Nucleus accumbens (tissue), 56 donors: ENCODE results near the gene STK38L.

Source experiments
- DNase-seq, 56 donors: peaks; one replicate each; lab custom pipeline; 2025; lab: John Stamatoyannopoulos, UW

STK38L gene

DNA sequence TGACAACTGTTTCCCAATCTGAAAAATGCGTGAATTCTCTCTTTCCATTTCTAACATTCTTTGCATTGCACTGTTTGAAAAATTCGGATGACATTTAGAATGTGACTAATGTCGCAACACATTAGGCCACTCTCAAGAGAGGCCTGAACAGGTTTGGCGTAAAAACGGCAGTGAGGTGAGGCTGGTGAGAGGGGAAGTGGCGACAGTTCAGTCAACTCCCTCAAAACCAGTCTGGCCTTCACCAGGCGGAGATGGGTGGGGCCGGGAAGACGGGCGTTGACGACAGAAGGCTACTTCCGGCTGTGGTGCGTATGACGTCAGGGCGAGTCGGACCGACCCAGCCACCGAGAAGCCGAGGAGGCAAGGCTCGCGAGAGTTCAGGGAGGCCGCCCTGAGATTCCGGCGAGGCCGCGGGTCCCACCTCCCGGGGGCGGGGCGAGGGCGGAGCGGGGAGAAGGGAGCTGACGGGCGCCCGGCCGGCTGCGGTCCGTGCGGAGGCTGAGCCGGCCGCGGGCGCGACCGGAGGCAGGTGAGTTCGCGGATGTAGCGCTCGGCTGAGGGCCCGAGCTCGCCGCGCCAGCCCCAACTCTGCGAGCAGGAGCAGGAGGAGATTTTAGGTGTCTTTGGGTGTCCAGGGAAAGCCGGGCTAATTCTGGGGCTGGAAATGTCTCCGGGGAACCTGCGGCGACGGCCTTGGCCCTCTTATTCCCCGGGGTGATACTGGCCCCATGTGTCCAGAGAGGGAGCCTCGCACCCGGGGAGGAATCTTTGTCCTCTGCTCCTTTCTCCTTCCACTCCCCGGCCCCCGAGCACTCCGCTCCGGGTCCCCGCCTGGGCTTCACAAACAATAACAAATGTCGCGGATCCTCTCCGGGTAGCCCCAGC is at the start of gene STK38L:
Gene STK38L (plus strand): TSS at position 483 of the 885 bp plus-strand sequence. CDS start 53,435 bp downstream, outside the sequence.
- DNase-seq, result peak; percentile 39 to 96 (median 82)

DNA sequence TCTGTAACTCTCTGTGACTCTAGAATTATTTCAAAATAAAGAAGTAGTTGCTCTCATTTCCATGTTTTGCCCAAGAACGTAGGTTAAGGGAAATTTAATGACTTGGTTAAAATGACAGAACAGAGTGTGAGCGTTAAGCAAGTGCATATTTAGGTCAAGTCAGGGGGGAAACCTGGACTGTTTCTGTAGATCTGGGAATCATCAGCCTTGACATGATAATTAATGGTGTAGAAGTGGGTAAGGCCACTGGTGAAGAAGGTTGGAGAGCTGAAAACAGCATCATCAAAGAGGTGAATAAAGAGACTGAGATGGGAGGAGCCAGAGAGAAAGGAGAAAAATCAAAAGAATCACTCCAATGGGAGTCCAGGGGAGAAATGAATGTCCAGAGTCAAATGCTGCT is 49.4 kb upstream of the STK38L start:
- DNase-seq, result no peak

DNA sequence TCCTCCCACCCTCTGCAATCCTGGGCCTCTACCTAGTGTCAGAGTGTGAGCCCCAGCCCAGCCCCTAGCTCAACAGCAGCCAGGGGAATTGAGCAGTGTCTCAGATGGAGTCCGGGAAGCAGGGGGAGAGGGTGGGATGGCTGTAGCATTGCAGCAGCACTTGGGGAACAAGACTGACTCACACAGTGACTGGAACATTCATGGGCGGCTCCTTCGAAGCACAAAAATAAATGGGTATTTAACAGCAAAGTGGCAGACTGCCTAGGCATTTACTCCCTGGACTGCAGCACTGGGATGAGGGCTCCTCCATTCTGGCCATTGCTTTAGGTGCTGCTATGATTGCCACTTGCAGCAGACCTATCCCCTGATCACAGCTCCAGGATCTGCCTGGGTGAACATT is 46.0 kb upstream of the STK38L start:
- DNase-seq, result peak in 1 of 56 donors; percentile 10

DNA sequence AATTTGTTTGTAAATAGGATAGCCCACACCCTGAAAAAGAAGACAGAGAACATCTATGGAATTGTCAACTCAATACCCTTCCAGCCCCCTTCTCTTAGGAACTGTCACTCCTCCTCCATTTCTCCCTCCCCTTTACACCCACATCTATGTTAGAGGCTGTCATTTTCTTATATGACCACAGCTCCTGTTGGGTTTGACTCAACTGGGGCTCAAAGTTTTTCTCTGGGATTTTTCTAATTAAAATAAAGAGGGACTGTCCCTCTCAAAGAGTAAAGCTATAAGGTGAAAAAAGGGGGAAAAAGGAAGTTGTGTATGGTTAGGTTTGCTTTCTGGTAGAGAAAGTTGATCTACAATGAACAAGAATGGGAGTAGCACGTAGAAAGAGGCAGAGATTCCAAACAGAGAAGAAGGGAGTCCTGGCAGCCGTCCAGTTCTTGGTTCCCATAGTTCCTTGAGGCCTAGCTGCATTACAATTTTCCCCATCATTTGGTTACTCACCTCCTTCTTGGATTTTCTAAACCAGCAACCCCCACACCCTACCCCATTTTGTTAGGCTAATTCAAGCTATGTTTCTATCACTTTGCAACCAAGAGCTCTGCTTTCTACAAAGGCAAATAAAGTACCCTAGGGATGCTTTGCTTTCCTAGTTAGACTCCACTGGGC is 44.3 kb upstream of the STK38L start:
- DNase-seq, result no peak

DNA sequence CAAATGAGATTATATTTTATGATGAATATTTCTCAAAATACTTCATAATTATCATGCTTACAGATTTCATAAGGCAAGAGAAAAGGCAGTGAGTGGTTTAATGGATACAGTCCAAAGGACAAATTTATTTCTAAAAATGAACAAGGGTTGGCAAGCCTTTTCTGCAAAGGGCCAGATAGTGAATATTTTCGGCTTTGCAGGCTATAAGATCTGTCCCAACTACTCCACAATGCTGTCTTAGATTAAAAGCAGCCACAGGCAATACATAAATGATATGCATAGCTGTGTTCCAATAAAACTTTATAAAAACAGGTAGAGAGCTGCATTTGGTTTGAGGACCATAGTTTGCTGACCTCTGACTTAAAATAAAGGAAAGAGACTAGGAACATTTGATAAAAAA is 42.9 kb upstream of the STK38L start:
- DNase-seq, result no peak

DNA sequence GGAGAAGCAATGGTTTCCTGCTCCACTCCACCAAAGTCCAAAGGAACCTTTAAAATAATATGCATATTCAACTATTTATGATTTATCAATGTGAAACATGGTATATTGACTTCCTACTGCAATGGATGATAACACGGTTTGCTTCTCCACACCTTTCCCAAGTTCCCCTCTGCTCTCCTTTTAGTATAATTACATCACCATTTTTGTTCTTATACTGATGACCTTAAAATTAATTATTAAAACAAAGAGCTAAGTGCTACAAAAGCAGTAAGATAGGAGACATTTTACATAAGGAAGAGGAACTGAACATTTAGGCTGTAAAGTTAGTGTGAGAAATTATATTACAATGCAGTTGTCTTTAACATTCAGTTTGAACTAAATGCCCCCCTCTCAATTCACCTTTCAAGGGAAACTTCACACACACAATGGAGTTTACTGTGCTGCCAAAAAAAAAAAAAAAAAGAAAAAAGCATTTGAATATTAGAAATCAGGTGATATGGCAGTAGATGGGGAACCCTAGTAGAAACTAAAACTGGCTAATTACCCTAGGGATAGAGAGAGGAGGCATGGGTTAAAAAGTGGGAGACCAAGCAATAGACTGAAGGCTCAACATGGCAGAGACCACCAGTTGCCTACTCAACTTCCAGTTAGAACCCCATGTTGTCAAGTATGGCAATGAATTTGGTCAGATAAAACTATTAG is 37.1 kb upstream of the STK38L start:
- no peak for DNase-seq

DNA sequence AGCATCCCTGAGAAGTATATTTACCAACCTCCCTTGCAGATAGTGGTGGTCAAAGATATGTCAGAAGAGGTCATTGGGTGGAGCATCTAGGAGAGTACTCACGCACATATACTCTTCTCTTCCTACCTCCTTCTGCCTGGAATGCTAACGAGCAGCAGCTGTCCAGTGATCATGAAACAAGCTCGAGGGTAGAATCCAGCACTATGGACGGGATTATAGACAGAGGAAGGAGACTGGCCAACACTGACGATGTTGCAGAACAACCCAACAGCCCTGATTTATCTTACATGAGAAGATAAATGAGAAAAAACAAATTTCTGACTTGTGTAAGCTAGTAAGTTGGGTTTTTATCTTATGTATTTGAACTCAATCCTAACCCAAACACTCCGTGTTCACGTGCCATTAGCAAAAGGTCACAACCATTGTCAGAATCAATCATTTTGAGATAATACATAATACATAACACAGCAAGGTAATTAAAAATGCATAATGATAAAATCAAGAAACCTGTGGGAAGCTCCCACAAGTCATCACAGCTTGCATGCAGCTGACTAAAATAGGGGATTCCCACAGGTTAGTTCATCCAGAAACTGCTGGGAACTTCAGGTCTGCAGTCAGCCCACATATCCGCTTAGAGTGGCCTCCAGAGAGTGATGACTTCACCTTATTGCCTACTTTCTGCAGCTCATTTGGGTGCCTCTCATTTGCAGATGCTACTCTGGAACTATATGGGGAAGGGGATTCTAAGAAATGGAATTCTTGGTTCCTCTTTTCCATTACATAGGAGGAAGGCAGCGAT is 36.3 kb upstream of the STK38L start:
- DNase-seq, result no peak

DNA sequence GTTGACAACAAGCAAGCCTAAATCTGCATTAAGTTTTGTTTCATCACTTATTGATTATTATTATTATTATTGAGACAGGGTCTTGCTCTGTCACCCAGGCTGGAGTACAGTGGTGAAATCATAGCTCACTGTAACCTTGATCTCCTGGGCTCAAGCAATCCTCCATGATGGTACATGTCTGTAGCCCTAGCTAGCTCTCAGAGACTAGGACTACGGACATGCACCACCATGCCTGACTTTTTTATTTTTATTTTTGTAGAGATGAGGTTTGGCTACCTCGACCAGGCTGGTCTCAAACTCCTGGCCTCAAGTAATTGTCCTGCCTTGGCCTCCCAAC is 35.7 kb upstream of the STK38L start:
- no peak for DNase-seq

DNA sequence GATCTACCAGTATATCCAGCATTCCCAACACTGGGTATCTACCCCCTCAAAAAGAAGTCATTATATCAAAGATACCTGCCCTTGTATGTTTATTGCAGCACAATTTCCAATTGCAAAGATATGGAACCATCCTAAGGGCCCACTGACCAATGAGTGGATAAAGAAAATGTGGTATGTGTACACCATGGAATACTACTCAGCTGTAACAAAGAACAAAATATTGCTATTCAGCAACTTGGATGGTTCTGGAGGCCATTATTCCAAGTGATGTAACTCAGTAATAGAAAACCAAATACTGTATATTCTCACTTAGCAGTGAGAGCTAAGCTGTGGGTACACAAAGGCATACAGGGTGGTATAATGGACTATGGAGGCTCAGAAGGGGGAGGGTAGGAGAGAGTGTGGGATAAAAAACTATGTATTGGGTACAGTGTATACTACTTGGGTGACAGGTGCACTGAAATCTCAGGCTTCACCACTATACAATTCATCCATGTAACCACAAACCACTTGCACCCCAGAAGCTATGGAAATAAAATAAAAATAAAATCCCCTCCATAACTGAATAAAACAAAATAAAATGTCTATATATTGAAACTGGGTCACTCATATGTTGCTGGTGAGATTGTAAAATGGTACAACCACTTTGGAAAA is 34.7 kb upstream of the STK38L start:
- DNase-seq, result no peak

DNA sequence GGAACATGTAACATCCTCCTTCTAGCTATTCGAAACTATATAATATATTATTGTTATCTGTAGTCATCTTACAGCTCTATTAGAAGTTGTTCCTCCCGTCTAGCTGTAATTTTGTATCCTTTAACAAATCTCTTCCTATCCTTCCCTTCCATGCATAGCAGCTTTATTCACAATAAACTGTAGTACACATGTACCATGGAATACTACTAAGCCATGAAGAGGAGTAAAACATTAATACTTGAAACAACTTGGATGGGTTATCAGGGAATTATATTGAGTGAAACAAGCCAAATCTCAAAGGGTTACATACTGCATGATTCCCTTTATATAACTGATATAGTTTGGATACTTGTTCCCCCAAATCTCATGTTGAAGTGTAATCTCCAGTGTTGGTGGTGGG is 33.9 kb upstream of the STK38L start:
- no peak for DNase-seq

DNA sequence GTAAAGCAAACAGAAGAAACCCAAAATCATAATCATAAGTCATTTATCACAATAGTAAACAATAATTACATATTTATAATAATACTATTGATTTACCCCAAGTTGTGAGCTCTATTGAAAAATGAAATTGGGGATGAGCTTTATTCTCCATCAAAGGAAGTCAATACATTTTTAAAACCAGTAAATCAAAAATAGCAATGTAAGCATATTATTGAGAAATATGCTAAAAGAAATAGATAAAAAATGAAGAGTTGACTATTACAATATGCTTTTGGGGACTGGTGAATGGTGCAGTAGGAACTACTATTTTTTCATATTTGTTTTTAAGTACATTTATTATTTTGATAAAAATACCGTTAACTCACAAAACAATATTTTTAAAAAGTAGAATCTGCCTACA is 31.2 kb upstream of the STK38L start:
- no peak for DNase-seq

DNA sequence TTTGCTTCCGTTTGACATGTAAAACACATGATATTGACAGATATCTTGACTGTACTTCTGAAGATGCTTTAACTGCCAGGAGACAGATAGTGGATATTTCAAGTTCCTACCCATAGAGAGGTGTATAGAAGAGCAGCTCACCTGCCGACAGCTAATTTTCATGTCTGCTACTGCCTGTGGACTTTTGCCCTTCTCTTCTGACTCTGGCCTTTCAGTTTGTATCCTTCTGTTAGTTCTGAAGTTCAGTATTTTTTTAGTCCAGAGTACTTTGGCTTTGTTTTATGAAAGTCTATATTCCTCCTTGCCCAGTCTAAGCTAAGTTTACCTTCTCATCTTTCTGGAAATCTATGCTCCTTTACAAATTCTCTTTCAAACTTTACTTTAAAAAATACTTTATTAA is 30.8 kb upstream of the STK38L start:
- no peak for DNase-seq

DNA sequence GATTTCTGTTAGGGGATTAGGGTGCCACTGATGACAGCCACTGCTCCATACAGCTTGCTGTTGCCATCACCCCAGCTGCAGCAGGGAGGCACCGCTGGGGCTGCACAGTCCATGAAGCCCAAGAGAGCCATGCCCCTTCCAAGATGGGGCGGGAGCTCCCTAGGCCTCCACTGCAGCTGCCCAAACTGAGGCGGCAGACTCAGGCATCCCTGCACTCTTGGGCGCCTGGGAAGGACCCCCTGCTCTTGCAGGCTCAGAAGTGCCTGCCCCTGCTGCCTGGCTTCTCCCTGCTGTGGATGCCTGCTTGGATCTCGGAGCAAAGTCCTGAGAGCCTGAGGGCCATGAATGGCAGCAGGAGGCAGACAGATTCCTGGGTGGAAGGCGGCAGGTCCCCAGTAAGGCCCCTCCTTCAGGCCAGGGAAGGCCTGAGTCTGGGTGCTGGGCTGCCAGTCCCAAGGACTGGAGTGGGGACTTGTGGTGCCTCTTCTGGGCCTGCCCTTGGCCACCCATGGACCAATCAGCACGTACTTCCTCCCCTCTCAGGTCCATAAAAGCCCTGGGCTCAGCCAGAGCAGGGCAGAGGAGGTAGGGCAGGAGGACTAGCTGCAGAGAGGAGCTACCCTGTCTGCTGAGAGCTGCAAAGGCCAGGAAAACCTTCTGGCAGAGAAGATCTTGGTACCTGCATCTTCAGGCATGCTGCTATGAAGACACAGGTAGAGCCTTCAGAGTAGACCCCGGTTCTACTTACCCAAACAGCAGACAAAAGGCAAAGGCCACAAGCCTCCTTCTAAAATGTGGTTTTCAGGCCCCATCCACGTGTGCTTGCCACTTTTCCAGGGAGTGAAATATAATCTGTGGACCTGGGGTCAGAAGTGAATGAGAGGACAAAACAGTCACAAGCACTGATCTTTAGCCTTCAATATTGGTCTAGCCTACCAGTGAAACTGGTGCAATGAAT is 30.0 kb upstream of the STK38L start:
- no peak for DNase-seq

DNA sequence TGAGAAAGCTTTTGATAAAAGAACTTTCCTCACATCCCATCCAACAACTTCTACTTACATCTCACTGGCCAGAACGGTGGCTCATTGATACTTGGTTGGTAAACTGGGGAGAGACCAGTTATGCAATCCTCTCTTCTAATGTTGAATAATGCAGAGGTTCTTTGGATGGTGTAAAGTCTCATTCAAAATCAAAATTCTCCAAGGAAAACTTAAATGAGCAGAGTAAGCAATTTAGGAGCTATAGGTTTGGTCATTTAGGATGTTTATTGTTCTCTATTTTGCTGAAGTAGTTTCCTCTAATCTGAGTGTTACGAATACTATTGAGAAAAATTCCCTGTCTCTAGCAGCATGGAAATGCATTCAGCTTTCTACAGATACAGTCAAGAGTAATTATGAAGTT is 26.5 kb upstream of the STK38L start:
- no peak for DNase-seq

DNA sequence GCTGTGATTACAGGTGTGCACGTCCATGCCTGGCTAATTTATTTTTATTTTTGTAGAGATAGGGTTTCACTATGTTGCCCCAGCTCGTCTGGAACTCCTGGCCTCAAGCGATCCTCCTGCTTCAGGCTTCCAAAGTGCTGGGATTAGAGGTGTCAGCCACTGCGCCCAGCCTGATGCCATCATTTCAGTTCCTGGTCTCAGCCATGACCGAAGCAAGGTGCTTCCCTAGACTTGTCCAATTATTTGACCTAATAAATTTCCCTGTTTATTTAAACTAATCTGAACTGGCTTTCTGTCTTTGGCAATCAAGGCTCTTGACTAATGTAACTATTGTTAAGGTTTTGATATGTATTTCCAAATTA is 24.4 kb upstream of the STK38L start:
- no peak for DNase-seq

DNA sequence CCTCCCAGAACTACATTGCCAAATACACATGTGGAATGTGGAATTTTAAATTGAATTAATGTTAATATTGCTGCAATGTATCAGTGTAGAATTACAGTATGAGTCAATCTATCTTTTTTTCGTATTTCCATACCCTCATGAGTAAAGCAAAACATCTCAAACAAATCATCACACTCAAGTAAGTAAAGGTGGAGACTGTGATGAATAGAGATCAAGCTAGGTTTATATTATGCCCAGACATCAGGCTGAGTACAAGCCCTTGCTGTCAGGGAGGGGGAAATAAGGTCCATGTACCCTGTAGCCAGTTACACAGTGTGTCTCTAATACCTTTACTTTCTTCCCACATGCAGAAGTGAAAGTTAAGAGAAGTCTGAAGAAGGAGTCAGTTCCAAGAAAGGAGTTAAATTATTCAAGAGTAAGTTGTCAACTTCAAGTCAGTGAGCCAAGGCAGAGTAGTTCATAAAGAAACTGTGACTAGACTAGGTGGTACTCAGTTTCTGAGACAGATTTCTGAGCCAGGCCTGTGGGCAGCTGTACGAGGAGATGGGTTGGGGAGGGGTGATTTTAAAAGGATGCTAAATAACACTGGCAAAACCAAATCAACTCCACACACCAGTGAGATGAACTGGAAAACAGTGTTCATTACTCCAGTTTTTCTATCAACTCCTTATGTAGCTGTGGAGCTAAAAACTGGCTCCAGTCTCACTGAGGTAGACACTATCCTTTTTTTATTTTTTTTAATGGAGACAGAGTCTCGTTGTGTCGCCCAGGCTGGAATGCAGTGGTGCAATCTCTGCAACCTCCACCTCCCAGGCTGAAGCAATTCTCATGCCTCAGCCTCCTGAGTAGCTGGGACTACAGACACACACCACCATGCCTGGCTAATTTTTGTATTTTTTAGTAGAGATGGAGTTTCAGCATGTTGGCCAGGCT is 23.8 kb upstream of the STK38L start:
- no peak for DNase-seq

DNA sequence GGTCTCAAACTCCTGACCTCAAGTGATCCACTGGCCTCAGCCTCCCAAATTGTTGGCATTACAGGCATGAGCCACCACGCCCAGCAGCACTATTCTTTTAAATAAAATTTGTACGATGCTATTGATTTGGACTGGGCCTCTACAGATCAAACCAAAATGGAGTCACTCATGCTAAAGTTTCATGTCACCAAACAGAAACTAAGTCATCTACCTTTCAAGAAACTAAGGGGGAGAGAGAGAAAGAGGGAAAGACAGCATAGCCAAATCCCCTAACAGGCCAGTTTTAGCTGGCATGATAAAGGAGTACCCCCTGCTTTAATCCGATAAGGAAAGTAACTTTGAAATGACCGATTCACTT is 23.1 kb upstream of the STK38L start:
- no peak for DNase-seq
